HG03558 (cell line): ENCODE results near the gene HHIP.

Experiments used
- ATAC-seq: cut with Tn5 transposase; IDR thresholded peaks from one replicate; pipeline ENCODE4 v1.9.1; 2021; ENCODE audit warnings: moderate number of reproducible peaks; ENCODE audit not compliant: unreplicated experiment; ENCODE audit errors: extremely low read depth

Gene HHIP

DNA sequence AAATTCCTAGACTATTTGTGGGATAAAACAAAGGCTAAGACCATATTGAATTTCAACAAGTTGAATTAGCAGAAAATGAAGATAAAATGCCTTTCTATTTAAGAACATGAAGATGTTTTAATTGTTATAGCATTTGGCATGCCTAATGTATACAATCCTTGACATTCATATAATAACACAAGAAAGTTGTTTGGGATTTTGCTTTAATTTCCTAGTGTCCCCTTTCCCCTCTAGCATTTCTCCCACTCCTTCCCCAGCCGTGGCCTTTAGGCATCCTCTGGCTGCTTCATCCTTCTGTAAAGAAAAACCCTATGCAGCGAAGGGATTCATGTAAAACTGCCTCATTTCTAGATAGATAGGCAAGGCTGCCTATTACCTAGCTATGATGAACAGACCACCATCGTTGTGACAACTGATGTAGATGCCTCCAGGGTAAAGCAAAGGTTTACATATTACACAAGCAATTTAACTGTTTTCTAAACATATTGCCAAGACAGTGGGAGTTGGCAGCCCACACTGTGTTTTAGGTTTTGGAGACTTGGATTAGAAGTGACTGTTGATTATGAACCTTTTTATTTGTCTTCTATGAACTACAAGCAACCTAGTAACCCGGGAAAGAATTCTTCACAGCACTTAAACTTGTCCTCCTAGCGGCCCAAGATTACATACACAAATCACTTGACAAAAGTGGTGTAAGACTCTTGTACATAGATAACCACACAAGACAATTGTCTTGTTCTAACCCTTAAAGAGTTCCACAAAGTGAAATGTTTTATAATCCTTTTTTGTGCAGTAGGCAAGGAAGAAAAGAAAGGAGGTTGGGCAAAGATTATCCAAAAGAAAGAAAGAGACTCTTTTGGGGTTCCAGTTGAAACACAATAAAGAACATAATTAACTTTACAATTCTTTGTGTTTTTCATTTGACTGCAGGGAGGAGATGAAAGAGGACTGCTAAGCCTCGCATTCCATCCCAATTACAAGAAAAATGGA lies 59.9 kb downstream of the HHIP start:
- no peak for ATAC-seq

DNA sequence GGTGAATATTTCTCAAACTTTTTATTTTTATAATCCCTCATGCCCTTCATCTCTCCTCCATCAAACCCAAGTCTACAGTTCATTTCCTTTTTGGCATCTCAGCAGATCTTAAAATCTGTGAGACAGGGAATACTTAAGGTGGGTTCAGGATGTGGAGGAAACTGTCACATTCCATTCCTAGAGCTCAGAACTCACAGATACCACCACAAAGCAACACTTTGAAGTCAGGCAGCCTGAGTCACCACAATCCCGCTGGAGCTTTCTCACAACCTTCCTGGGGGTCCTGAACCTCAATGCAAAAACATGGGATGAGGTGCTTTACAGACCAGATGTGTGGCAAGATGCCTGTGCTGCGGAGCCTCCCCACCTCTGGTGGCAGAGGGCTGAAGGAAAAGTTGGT lies 63.2 kb downstream of the HHIP start:
- ATAC-seq: no peak

DNA sequence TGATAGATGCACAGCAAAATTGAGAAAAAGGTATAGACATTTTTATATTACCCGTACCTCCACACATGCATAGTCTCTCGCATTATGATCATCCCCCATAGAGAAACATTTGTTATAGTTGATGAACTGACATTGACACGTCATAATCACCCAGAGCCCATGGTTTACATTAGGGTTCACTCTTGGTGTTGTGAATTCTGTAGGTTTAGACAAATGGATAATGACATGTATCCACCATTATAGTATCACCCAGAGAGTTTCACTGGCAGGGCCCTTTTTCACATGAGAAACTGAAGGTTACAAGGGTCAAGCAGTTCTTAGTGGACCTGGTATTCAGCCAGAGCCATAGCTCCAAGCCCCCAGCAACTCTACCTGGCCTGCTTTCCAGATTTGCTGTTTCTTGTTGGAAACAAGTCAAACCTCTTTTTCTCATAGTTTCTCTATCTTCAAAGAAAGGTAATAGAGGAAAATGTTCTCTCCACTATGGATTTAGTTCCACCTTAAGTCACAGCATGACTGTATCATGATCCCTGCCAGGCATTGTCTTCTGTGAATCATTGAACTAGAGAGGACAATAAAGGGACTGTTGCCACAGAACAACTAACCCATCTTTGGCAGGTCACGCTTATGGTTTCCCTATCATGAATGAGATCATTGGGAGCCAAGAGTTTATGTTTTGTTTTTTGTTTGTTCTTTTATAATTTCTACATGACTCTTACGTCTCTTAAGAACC lies 64.0 kb downstream of the HHIP start:
- ATAC-seq: no peak

DNA sequence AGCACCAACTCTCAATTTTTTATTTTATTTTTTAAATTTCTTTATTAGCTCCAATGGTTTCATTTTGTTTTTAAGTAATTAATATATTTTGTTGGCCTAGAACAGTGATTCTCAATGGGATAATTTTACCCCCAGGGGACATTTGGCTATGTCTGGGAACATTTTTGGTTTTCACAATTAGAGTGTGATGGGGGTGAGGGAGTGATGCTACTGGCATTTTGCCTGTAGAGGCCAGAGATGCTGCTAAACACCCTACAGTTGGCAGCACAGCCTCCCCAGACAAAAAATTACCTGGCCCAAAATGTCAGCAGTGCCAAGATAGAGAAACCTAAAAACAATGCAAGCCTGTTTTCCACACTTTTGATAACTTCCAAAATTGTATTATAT lies 64.6 kb downstream of the HHIP start:
- no peak for ATAC-seq

DNA sequence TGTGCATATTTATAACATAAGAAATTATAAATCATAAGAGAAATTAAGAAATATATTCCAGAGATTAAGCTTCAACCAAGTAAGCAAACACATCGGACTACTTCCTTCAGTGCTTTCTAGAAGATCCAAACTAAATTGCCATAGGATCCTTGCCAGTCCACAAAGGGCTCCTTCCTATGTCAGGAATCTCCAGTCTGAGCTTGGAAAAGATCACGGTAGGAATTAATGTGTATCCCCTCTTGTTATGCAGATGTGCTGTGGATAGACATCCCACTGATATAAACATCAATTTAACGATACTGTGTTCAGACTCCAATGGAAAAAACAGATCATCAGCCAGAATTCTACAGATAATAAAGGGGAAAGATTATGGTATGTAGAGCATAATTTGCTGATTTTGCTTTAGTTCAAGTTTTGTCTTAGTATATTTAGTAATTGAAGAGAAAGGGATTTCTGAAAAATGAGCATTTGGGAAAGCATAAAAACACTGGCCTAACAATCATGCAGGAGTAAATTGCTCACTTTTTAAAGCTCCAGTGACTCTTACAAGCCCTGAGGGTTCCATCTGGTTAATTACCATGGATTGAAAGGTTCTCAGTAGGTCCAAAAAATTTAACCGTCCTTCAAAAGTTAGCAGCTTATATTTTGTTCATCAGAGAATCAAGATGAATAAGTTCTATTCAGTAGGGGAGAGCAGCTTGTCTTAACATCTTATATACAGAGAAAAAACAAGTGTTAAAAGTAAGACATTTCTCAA lies 65.9 kb downstream of the HHIP start:
- no peak for ATAC-seq

DNA sequence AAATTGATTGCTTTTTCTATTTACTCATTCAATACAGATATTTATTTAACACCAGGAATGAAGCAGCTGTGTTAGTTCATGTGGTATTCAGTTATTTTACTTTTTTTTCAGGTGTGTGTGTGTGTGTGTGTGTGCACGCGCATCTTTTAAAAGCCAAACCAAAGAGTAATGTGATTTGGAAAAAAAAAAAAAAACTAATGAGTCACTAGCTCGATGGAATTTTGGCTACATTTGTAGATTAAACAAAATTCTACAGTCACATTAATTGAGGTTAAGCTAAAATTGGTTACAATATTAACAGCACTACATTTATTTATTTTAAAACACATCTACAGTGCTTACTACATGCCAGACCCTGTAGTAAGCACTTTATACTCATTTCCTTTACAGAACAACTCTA lies 66.8 kb downstream of the HHIP start:
- no peak for ATAC-seq

DNA sequence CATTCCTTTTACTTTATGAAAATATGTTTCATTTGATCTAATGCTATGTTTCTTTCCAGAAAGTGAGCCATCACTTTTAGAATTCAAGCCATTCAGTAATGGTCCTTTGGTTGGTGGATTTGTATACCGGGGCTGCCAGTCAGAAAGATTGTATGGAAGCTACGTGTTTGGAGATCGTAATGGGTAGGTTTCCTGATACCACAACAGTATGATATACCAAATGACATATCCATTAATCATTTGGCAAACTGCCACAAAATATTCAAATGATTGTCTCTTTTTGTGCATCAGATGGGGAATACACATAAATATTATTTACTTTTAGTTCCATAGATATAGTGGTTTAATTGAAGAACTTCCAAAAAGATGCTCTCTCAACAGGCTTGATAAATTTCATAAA lies 68.2 kb downstream of the HHIP start:
- ATAC-seq: no peak

DNA sequence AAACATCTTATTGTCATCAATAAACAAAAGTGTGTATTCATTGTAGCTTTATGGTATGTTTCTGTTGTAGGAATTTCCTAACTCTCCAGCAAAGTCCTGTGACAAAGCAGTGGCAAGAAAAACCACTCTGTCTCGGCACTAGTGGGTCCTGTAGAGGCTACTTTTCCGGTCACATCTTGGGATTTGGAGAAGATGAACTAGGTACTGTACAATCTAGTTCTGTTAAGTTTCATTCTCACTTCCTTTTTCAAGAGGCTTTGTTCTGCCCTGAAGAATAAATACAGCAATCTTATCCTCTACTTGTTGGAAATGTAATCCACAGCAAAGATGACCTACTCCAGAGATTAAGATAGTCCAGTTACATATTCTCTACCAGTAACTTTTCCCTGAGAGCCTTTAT lies 69.3 kb downstream of the HHIP start:
- no peak for ATAC-seq

DNA sequence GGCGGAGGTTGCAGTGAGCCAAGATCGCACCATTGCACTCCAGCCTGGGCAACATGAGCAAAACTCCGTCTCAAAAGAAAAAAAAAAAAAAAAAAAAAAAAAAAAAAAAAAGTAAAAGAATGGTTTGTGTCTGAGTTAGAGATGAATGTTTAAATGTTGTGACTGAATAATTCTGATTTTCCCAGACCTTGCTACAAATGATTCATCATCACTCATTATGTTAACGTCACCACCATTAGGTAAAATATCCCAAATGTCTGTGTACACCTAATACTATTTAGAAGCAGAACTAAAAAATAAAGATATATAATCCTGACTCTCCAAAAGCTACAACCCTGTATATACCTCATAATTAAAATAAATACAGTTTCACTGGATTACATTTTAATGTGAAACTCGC lies 70.8 kb downstream of the HHIP start:
- no peak for ATAC-seq

DNA sequence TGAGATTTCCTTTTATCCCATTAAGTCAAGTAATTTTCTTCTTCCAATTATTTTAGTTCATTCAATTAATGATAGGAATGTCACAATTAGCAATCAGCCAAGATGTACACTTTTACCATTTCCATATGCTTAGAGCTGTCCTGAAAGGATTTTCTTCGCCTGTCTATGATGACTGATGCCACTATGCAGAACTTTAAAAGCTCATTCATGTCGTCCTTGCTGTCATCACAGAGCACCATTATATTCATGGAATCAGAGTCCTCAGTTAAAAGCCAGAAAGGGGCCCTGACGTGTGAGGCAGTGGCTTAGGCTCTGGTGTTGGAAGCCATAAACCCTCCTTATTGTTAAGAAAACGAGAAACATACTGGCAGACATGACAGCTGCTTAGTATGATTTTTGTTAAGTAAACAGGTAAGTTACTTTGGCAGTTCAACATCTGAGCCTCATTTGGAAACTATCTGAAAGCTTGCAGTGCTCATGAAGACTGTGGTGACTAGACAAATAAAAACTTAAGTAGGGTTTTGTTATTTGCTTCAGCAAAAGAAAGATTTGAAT lies 73.1 kb downstream of the HHIP start:
- ATAC-seq: no peak

DNA sequence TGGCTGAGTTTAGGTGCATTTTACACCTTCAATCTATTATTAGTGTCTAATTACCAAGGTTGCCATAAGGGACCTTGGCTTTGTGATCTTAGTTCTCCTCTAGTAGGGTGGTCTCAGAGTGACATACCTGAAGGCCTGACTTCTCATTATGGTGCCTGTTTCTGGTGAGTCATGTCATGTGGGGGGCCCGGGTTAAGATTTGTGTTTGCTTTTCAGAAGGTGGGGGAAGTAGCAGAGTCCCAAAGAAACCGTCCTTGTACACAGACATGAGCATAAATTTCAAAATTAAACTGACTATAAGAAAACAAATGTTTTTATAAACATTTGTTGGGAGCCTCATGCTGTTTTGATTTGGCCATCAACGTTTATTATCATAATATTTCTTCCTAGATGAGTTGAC lies 74.5 kb downstream of the HHIP start:
- ATAC-seq: no peak

DNA sequence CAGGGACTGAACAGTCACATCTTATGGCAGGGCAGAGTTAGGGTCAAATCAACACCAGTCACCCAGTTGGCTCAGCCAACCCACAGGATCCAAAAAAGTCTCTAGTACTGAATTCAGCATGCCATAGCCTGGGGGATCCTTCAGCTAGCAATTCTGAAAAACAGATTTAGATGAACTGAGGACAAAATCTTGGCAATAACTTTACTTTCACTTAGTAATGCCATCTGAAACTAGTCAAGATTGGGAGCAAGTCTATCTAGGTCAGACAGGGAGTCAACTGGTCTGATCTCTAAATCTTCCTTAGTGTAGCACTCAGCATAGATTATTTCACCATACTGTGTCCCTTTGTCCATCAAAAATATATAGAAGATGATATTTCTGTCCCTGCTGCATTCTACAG lies 76.0 kb downstream of the HHIP start:
- no peak for ATAC-seq

DNA sequence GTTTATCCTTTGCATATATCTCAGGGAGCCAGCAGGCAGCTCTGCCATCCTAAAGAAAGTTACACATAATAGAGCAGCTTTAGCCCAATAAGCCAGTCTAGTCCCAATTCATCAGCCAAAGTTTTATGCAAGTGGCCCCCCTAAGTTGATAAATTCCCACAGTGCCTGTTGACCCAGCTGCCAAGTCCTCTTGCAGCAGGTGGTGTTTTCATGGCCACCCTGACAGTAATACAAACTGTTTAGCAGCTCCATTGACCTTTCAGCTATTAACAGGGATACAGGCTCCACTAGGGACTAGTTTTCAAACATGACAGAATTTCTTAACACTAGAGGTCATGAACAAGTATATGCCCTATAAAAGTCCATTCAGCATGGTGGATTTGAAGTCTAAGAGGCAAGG lies 77.5 kb downstream of the HHIP start:
- no peak for ATAC-seq

DNA sequence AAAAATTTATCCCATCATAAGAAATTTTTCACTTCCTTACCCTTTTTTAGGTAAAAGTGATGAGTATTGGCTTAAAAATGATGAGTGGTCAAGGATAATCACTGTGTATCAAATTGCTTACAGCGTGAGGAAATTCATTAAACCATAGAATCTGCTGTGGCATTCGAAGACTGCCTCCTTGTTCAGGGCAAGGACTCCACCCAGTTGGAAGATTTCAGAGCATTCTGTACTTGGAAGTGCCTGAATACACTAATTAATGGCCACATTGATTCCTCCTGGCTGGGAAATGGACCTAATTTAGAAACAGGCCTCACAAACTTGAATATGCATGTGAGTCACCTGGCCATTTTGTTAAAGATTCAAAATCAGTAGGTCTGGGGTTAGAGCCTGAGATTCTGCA lies 83.2 kb downstream of the HHIP start:
- ATAC-seq: no peak

DNA sequence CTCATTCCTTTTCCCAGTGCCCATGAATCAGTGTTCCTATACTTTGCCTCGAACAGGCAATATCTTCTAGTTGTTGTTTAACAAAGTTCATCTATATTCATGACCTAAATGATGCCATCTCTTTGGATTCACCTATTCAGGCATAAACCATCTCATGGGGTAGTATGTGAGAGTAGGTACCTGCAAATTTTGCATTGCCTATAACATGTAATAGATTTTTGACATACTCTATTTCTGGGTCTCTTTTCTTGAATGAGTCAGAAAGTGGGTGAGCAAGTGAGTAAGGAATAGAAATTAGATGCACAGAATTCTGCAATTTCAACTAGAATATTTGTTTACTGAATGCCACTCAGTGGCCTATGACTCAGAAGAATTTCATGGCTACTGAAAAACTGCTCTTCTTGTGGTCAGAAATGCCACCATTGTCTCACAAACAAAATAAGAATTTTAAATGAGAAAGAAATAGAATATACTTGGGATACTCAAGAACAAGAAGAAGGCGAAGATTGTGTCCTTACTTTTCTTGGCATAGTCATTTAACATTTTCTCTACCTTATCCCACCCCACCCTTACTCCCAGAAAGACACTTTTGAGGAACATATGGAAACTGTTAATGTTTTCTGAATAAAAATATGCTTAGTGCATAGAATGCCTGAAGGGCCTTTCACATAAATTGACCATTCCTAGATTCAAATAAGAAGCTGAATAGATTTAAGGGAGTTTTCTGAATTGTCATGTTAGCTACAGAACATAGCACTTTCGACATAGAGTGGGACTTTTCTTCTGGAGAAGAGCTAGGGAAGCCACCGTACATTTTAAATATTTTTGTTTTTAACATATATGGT lies 86.8 kb downstream of the HHIP start:
- no peak for ATAC-seq

DNA sequence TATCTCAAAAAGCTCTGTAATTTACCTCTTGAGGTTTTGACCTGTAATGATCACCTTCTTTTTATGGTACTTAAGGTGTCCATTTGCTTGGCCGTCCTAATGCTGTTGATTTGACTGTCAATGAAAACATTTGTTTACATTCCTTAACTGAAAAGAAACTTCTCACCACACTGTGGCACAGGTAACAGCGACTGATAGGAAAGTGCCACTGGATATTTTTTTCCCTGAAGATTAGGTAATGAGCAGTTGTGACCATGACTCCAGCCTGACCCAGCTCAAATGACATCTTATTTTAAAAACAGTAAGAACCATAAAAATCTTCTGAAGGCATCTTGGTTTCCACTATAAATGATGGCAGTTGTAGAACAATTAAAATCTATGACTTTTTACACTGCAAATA lies 87.6 kb downstream of the HHIP start:
- no peak for ATAC-seq

DNA sequence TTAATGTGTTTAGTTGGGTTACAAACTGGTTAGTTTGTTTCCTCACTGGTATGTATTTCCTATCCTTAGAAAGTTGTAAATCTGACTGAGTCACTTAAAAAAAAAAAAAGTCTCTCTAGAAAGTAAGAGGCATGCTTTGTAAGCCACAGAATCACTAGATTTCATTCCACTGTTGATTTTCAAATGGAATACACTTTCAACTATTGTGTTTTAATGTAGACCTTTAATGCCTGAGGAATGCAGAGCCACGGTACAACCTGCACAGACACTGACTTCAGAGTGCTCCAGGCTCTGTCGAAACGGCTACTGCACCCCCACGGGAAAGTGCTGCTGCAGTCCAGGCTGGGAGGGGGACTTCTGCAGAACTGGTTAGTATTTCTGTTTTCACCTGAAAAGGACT lies 88.6 kb downstream of the HHIP start:
- ATAC-seq: no peak

DNA sequence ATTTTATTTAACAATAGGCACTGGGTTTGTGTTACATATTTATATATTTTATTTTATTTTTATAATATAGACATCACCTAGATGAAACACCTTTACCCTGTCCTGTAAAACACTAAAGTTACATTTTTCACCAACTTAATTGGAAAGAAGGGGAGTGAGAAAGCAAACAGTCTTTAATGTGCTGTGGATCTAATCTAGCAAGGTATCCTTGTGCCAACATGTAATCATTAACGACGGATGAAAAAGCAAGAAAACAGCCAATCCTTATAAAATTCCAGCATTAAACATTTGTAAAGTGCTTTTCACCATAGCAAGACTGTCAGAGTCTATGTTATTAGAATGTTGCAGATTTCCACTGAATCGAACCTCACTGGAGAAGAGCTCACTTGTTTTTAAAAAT lies 92.7 kb downstream of the HHIP start:
- no peak for ATAC-seq

DNA sequence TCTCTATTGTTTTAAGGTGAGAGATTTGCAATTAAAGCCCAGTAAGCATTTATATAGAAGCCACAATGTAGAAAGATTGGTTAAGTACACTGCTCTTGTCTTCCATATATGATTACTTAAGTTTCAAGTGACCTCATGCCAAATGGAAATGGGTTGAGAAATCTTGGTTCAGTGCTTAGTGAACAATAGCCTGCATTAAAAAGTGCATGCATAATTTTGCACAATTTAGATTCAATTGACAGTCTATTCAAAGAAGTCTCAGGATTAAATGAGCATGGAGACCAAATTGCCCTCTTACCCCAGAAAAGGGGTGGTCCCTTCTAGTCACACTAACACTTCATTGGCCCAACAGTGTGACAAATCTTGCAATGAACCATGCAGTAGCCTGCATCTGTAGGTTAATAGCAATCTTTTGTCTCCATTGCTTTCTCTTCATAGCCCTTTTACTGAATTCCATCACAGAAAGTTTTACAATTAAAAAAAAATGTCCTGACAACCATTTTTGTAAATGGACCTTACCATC lies 93.6 kb downstream of the HHIP start:
- no peak for ATAC-seq

DNA sequence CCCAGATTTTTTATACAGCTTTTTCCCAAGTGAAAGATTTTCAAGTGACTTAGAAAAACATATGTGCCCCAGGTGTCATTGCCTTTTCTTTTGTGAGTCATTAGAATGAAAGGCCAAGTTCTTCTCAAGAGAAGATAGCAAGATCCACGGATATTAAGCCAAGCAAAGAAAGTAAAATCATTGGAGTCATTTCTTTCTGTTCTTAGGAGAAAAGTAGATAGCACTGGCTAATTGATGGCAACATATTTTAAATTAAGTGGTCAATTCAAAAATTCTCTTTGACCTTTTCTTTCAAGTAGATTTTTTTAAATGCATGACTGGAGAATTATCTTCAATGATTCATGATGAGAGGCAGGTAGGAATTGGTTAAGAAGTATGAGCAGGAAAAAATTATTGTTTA lies 94.4 kb downstream of the HHIP start:
- no peak for ATAC-seq
